Neuronal stem cell (in vitro differentiated cells): ENCODE data around the gene APLP2.

Experiments
- DNase-seq: peaks from one replicate; pipeline ENCODE4 v3.0.0-alpha.2; 2013; ENCODE audit warnings: low spot score
- H2AFZ ChIP-seq: one replicate; pipeline ENCODE4 v1.6.1; 2013; ENCODE audit warnings: mild to moderate bottlenecking, low read length, inconsistent platforms
- H2AK5ac ChIP-seq: 2 replicates; pipeline ENCODE4 v1.6.1; 2013; ENCODE audit warnings: low read depth, mild to moderate bottlenecking, inconsistent platforms, low read length, moderate library complexity, mixed read lengths
- H2BK120ac ChIP-seq: 2 replicates; pipeline ENCODE4 v1.6.1; 2013; ENCODE audit warnings: low read depth, mild to moderate bottlenecking, inconsistent platforms, low read length, moderate library complexity, mixed read lengths
- H2BK12ac ChIP-seq: one replicate; pipeline ENCODE4 v1.6.1; 2013; ENCODE audit warnings: low read length, inconsistent platforms
- H2BK15ac ChIP-seq: 2 replicates; pipeline ENCODE4 v1.6.1; 2013; ENCODE audit warnings: mild to moderate bottlenecking, low read length, inconsistent platforms, mixed read lengths
- H2BK5ac ChIP-seq: one replicate; pipeline ENCODE4 v1.6.1; 2013; ENCODE audit warnings: inconsistent platforms, mild to moderate bottlenecking, low read length, moderate library complexity
- H3K14ac ChIP-seq: one replicate; pipeline ENCODE4 v1.6.1; 2013; ENCODE audit warnings: low read length, inconsistent platforms
- H3K18ac ChIP-seq: 2 replicates; pipeline ENCODE4 v1.6.1; 2013; ENCODE audit warnings: low read length, inconsistent platforms
- H3K23ac ChIP-seq: 2 replicates; pipeline ENCODE4 v1.6.1; 2013; ENCODE audit warnings: low read depth, mild to moderate bottlenecking, mixed read lengths, low read length, inconsistent platforms; ENCODE audit not compliant: poor library complexity
- H3K27ac ChIP-seq: replicated peaks from 3 replicates; pipeline ENCODE4 v1.5.1; 2013; ENCODE audit warnings: low read length, inconsistent platforms
- H3K27me3 ChIP-seq, 3 experiments: 2 replicates each; pipeline ENCODE4 v1.6.1; 2013; ENCODE audit warnings: low read length in 3 of 3, mild to moderate bottlenecking in 2 of 3, inconsistent platforms in 1 of 3, low read depth in 1 of 3, mixed read lengths in 1 of 3, moderate library complexity in 1 of 3; ENCODE audit not compliant: control insufficient read depth in 3 of 3, insufficient read depth in 3 of 3
- H3K36me3 ChIP-seq, 2 donors: replicated peaks in 1 of 2; 2 replicates each; pipeline ENCODE4 v1.6.1; 2013; ENCODE audit warnings: low read length in 2 of 2; ENCODE audit not compliant: control insufficient read depth in 2 of 2, insufficient read depth in 2 of 2
- H3K4ac ChIP-seq: 2 replicates; pipeline ENCODE4 v1.6.1; 2013; ENCODE audit warnings: inconsistent platforms, mild to moderate bottlenecking, low read length, moderate library complexity
- H3K4me1 ChIP-seq, 2 donors: 1 replicate in 1 of 2; 2 replicates in 1 of 2; pipeline ENCODE4 v1.6.1; 2013; ENCODE audit warnings: low read length in 2 of 2, low read depth in 1 of 2; ENCODE audit not compliant: control insufficient read depth in 2 of 2, insufficient read depth in 1 of 2
- H3K4me2 ChIP-seq: one replicate; pipeline ENCODE4 v1.6.1; 2013; ENCODE audit warnings: mild to moderate bottlenecking, low read length, inconsistent platforms; ENCODE audit not compliant: insufficient read depth, poor library complexity, severe bottlenecking
- H3K4me3 ChIP-seq, 2 donors: 2 replicates each; pipeline ENCODE4 v1.5.1; 2013; ENCODE audit warnings: low read length in 2 of 2, mild to moderate bottlenecking in 2 of 2, inconsistent platforms in 1 of 2, moderate library complexity in 1 of 2
- H3K79me1 ChIP-seq: one replicate; pipeline ENCODE4 v1.6.1; 2013; ENCODE audit warnings: low read depth, mild to moderate bottlenecking, inconsistent platforms, low read length, moderate library complexity
- H3K9ac ChIP-seq: one replicate; pipeline ENCODE4 v1.6.1; 2013; ENCODE audit warnings: mild to moderate bottlenecking, low read depth, low read length, inconsistent platforms; ENCODE audit not compliant: poor library complexity
- H3K9me3 ChIP-seq, 2 donors: replicated peaks in 1 of 2; 2 replicates each; pipeline versions ENCODE3 to v1.6.1; 2013; ENCODE audit warnings: low read length in 2 of 2, mild to moderate bottlenecking in 2 of 2, inconsistent platforms in 1 of 2, low read depth in 1 of 2, mixed read lengths in 1 of 2, moderate library complexity in 1 of 2; ENCODE audit not compliant: control insufficient read depth in 2 of 2, insufficient read depth in 1 of 2
- H4K8ac ChIP-seq: one replicate; pipeline ENCODE4 v1.6.1; 2013; ENCODE audit warnings: low read depth, mild to moderate bottlenecking, inconsistent platforms, low read length, moderate library complexity
- H4K91ac ChIP-seq: one replicate; pipeline ENCODE4 v1.6.1; 2013; ENCODE audit warnings: low read length, low read depth, mild to moderate bottlenecking, inconsistent platforms; ENCODE audit not compliant: poor library complexity
- WGBS, 2 donors: extraction: QIAGEN DNeasy Blood & Tissue Kit; methylation state at CpG; one replicate each; pipeline ENCODE4 v1.1.7; 2013; ENCODE audit warnings: missing lambda C conversion rate in 2 of 2, mixed read lengths in 1 of 2; ENCODE audit not compliant: insufficient read length in 2 of 2, insufficient replicate concordance in 1 of 2; ENCODE audit errors: extremely low coverage in 2 of 2; 5-methylcytosine and 5-hydroxymethylcytosine counted together

APLP2 gene

DNA sequence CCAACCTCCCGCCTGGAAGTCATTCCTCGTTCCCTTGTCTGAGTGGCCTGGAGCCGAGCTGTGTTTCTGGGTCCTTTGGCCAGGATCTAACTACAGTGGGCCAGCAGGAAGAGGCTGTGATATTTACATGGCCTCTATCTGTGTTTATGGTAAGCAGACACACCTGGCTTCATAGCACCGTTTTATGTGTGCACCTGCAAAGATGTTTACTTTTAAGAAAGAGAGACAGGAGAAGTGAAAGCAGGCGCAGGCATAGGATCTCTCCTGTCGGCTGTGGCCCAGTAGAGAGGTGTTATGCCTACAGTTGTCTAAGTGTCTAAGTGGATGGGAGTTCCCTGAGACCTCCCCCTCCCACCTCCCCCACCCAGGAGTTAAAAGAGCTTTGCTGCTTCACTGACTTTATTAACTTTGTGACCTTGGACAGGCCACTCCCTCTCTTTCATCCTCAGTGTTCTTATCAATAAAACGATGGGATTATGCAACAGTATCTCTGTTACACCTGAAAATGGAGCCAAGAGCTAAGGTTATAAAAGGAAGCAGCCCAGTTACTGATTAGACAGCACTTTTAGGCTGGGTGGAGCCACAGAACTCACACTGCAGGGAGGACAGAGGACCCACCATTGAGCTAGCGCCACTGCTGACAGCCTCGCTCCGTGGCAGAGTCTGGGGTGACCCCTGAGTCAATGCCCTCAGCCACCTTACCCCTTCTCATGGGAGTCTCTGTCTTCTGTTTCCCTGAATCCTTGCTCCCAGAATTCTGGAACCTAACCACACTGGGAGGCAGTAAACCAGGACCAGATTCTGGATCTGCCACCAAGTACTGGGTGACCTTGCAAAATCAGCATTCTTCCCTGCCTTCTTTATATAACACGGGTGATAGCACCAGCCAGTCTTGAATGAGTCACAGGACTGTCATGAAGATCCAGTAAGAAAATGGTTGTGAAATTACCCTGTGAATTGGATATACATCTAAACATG is 111.9 kb downstream of the APLP2 start:
- Histone ChIP-seq H4K91ac (no peak overlapping the region), H3K9ac (no peak overlapping the region), H3K18ac (no peak overlapping the region), H4K8ac (no peak overlapping the region), H3K79me1 (no peaks in the 10 kb centered on the region), H2BK12ac (no peak overlapping the region), H3K4me2 (no peak overlapping the region), H3K27me3 (no peaks in the 10 kb centered on the region), H3K9me3 (no peaks in the 10 kb centered on the region), H3K27ac (no peak overlapping the region), H2BK5ac (no peak overlapping the region), H2BK120ac (no peak overlapping the region), H2AK5ac (peak overlapping the region; percentile 53), H3K23ac (no peak overlapping the region), H2BK15ac (no peak overlapping the region), H2AFZ (no peak overlapping the region), H3K4me3 (no peak overlapping the region), H3K36me3 (no peaks in the 10 kb centered on the region), H3K4ac (no peak overlapping the region), H3K4me1 (peaks cover 0 to 4% of the 10 kb centered on the region in 2 donors), H3K14ac (no peak overlapping the region)
- no peak for DNase-seq
- no CpG with 5 or more reads among the region's 11 CpGs for WGBS, 2 donors

DNA sequence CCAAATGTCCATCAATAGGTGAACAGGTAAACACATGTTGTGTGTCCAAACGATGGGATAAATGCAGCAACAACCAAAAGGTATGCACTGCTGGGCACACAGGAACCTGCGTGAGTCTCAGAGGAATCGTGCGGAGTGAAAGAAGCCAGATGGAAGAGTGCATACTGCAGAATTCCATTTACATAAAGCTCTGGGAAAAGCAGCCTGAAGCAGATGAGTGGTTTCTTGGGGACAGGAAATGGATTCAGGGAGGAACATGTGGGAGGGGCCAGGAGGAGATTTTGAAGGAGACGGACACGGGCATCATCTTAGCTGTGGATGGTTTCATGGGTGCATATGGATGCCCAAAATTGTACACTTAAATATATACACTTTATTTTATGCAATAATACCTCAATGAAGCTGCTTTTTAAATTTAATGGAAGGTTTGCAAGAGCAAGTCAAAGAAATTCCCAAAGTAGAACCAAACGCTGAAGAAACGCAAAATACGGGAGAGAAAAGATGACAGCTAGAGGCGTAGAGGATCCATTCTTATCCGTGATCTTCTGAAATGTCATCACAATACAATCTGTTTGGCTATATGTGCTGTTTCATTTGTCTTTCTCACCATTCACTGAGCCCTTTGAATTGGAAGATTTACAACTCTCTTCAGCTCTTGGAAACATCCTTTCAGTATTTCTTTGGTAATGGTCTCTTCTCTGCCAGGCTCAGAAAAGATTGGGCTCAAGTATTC is 114.3 kb downstream of the APLP2 start:
- DNase-seq: no peak
- Histone ChIP-seq H3K27ac (no peak overlapping the region), H2BK120ac (no peak overlapping the region), H4K8ac (no peak overlapping the region), H2BK15ac (no peak overlapping the region), H3K9ac (no peak overlapping the region), H3K23ac (no peak overlapping the region), H3K27me3 (no peaks in the 10 kb centered on the region), H3K4me1 (peaks cover 0 to 4% of the 10 kb centered on the region in 2 donors), H3K4ac (no peak overlapping the region), H3K79me1 (no peaks in the 10 kb centered on the region), H3K9me3 (no peaks in the 10 kb centered on the region), H3K4me2 (no peak overlapping the region), H2AK5ac (no peak overlapping the region), H3K18ac (no peak overlapping the region), H4K91ac (no peak overlapping the region), H3K14ac (no peak overlapping the region), H2AFZ (peak overlapping the region; percentile 7), H2BK5ac (no peak overlapping the region), H3K4me3 (no peak overlapping the region), H3K36me3 (no peaks in the 10 kb centered on the region), H2BK12ac (no peak overlapping the region)
- no CpG with 5 or more reads among the region's 11 CpGs for WGBS, 2 donors

DNA sequence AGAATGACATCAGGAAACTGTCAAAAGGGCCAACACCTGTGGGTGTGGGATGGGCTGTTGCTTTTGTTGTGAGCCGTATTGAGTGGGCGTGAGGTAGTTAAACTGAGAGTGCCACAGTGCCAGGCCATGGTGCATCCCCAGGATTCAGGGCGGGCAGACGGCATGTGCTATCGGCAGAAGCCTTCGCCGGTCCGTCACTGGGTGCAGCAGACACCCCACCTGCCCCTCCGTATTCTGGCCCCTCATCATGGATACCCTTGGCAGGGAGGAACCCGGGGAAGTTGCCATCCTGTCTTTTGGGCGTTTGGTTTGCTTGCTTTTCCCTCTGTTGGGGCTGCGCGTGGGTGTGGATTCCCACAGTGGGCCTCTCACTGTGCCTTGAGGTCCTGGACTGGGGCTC is 117.4 kb downstream of the APLP2 start:
- Histone ChIP-seq H3K4me3 (no peak overlapping the region), H3K14ac (no peak overlapping the region), H3K9ac (no peak overlapping the region), H3K23ac (no peak overlapping the region), H2AFZ (no peak overlapping the region), H2AK5ac (no peak overlapping the region), H3K4me2 (no peak overlapping the region), H2BK15ac (no peak overlapping the region), H4K8ac (no peak overlapping the region), H3K36me3 (no peaks in the 10 kb centered on the region), H2BK12ac (no peak overlapping the region), H3K4ac (no peak overlapping the region), H3K9me3 (no peaks in the 10 kb centered on the region), H2BK120ac (no peak overlapping the region), H3K18ac (no peak overlapping the region), H2BK5ac (no peak overlapping the region), H3K4me1 (no peaks in the 10 kb centered on the region), H3K27me3 (no peaks in the 10 kb centered on the region), H3K27ac (no peak overlapping the region), H4K91ac (no peak overlapping the region), H3K79me1 (no peaks in the 10 kb centered on the region)
- DNase-seq: no peak
- no CpG with 5 or more reads among the region's 13 CpGs for WGBS, 2 donors

DNA sequence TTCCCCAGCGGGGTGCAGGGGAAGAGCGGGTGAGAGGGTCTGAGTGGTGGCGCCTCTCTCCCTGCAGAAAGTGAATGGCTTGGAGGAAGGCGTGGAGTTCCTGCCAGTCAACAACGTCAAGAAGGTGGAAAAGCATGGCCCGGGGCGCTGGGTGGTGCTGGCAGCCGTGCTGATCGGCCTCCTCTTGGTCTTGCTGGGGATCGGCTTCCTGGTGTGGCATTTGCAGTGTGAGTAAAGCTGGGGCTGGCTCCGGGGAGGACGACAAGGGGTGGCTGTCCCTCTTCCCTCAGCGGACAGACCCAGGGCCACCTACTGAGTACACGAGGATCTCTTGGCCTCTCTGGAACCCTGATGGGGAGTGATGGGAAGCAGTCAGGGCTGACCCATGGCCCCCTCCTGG is 118.4 kb downstream of the APLP2 start:
- no peak overlapping the region for H3K4me3 ChIP-seq
- H3K9me3 ChIP-seq: no peaks in the 10 kb centered on the region
- H2BK15ac ChIP-seq: no peak overlapping the region
- H3K4me1 ChIP-seq: no peaks in the 10 kb centered on the region
- no peak overlapping the region for H2BK120ac ChIP-seq
- no peak overlapping the region for H2BK12ac ChIP-seq
- H3K4me2 ChIP-seq: no peak overlapping the region
- DNase-seq: no peak
- H4K91ac ChIP-seq: no peak overlapping the region
- peak overlapping the region; percentile 5 for H3K18ac ChIP-seq
- no peak overlapping the region for H3K27ac ChIP-seq
- no peaks in the 10 kb centered on the region for H3K36me3 ChIP-seq
- peak overlapping the region; percentile 3 for H3K23ac ChIP-seq
- H3K27me3 ChIP-seq: no peaks in the 10 kb centered on the region
- WGBS, 2 donors: no CpG with 5 or more reads among the region's 14 CpGs
- H2AK5ac ChIP-seq: no peak overlapping the region
- no peak overlapping the region for H3K14ac ChIP-seq
- no peak overlapping the region for H2AFZ ChIP-seq
- H4K8ac ChIP-seq: no peak overlapping the region
- H2BK5ac ChIP-seq: no peak overlapping the region
- H3K4ac ChIP-seq: no peak overlapping the region
- no peaks in the 10 kb centered on the region for H3K79me1 ChIP-seq
- no peak overlapping the region for H3K9ac ChIP-seq
